ENCODE results near the gene SLC7A9.
"Not testable (repeated sequence)": the region's sequence is repeated elsewhere in the genome, so short reads cannot be mapped to it uniquely, and the experiment has no call there.

The SLC7A9 gene

GRCh38 chr19:32881766-32882165 lies 12.2 kb upstream of the SLC7A9 start:
- no peak for DNase-seq

- DNase-seq: no peak
Observed at GRCh38 chr19:32880622-32881021, 11.1 kb upstream of the SLC7A9 start.

- no peak for DNase-seq
Observed at GRCh38 chr19:32879741-32880140, 10.2 kb upstream of the SLC7A9 start.

GRCh38 chr19:32878988-32879387 lies 9.4 kb upstream of the SLC7A9 start:
- DNase-seq: no peak

GRCh38 chr19:32877977-32878745 lies 8.6 kb upstream of the SLC7A9 start:
- DNase-seq: no peak

GRCh38 chr19:32877323-32877912 lies 7.9 kb upstream of the SLC7A9 start:
- DNase-seq: no peak

GRCh38 chr19:32876919-32877285 lies 7.3 kb upstream of the SLC7A9 start:
- no peak for DNase-seq

- DNase-seq: no peak
Observed at GRCh38 chr19:32876236-32876918, 6.8 kb upstream of the SLC7A9 start.

- no peak for DNase-seq
Observed at GRCh38 chr19:32875428-32875827, 5.9 kb upstream of the SLC7A9 start.

GRCh38 chr19:32874605-32875004 lies 5.0 kb upstream of the SLC7A9 start:
- no peak for DNase-seq

GRCh38 chr19:32873247-32873959 lies 3.8 kb upstream of the SLC7A9 start:
- DNase-seq: no peak

GRCh38 chr19:32872391-32872790 lies 2.8 kb upstream of the SLC7A9 start:
- no peak for DNase-seq

GRCh38 chr19:32870981-32871451 lies 1.4 kb upstream of the SLC7A9 start:
- DNase-seq: no peak

- DNase-seq: no peak
Observed at GRCh38 chr19:32869966-32870573, 503 bp upstream of the SLC7A9 start.

GRCh38 chr19:32868206-32868950 lies 1.2 kb downstream of the SLC7A9 start:
- DNase-seq: no peak

- not testable (repeated sequence) for DNase-seq
Observed at GRCh38 chr19:32867436-32867835, 2.1 kb downstream of the SLC7A9 start.

- no peak for DNase-seq
Observed at GRCh38 chr19:32866564-32867265, 2.9 kb downstream of the SLC7A9 start.

GRCh38 chr19:32866061-32866460 lies 3.5 kb downstream of the SLC7A9 start:
- DNase-seq: no peak

GRCh38 chr19:32865326-32865725 lies 4.2 kb downstream of the SLC7A9 start:
- DNase-seq: no peak

GRCh38 chr19:32864318-32865007 lies 5.1 kb downstream of the SLC7A9 start:
- DNase-seq: no peak

- DNase-seq: no peak
Observed at GRCh38 chr19:32863841-32864240, 5.7 kb downstream of the SLC7A9 start.
